ENCODE measurements around the gene PARD6A.

DNA sequence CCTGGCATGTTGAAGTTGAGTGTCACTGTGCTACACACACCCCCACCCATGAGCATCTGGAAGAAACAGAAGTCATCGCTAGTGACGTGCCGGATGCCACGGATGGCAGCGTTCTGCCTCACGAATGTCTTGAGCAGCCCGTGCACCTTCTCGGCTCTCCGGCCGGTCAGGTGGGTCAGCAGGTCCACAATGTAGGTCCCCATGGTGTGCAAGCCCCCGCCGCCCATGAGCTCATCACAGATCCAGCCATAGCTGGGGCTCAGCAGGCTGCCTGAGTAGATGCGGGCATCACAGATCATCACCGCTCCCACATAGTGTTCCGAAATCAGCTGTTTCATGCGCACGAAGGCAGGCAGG lies 14.8 kb downstream of the PARD6A start:
- TF ChIP-seq, protein P1, sequence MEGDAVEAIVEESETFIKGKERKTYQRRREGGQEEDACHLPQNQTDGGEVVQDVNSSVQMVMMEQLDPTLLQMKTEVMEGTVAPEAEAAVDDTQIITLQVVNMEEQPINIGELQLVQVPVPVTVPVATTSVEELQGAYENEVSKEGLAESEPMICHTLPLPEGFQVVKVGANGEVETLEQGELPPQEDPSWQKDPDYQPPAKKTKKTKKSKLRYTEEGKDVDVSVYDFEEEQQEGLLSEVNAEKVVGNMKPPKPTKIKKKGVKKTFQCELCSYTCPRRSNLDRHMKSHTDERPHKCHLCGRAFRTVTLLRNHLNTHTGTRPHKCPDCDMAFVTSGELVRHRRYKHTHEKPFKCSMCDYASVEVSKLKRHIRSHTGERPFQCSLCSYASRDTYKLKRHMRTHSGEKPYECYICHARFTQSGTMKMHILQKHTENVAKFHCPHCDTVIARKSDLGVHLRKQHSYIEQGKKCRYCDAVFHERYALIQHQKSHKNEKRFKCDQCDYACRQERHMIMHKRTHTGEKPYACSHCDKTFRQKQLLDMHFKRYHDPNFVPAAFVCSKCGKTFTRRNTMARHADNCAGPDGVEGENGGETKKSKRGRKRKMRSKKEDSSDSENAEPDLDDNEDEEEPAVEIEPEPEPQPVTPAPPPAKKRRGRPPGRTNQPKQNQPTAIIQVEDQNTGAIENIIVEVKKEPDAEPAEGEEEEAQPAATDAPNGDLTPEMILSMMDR (IDR thresholded peaks at IDR 0.05): no peak
- no peak for TF ChIP-seq EP300 (IDR thresholded peaks at IDR 0.05)
